Mesendoderm (in vitro differentiated cells): ENCODE data around the gene APP.

Experiments used
- DNase-seq: peaks from one replicate; pipeline ENCODE4 v3.0.0; 2013
- H2AK5ac ChIP-seq: 2 replicates; pipeline ENCODE4 v1.6.1; 2013; ENCODE audit warnings: low read length, inconsistent platforms
- H2BK120ac ChIP-seq: 2 replicates; pipeline ENCODE4 v1.6.1; 2013; ENCODE audit warnings: low read depth, mild to moderate bottlenecking, low read length, moderate library complexity, mixed read lengths
- H2BK15ac ChIP-seq: replicated peaks from 2 replicates; pipeline ENCODE4 v1.6.1; 2013; ENCODE audit warnings: low read depth, mild to moderate bottlenecking, moderate library complexity
- H2BK5ac ChIP-seq: 2 replicates; pipeline ENCODE4 v1.6.1; 2013; ENCODE audit warnings: low read length, inconsistent platforms
- H3K18ac ChIP-seq: 2 replicates; pipeline ENCODE4 v1.6.1; 2013; ENCODE audit warnings: mild to moderate bottlenecking, low read length, mixed read lengths
- H3K23ac ChIP-seq: one replicate; pipeline ENCODE4 v1.6.1; 2013; ENCODE audit warnings: low read length
- H3K27ac ChIP-seq: 2 replicates; pipeline ENCODE4 v1.5.1; 2013; ENCODE audit warnings: low read depth, mild to moderate bottlenecking, inconsistent platforms, low read length, moderate library complexity
- H3K27me3 ChIP-seq: 2 replicates; pipeline ENCODE4 v1.6.1; 2013; ENCODE audit warnings: low read length, control low read depth, mild to moderate bottlenecking, inconsistent platforms; ENCODE audit not compliant: insufficient read depth, poor library complexity
- H3K36me3 ChIP-seq: 2 replicates; pipeline ENCODE4 v1.6.1; 2013; ENCODE audit warnings: low read length, inconsistent platforms; ENCODE audit not compliant: control insufficient read depth, insufficient read depth
- H3K4ac ChIP-seq: one replicate; pipeline ENCODE4 v1.6.1; 2013; ENCODE audit warnings: low read depth, mild to moderate bottlenecking, low read length, moderate library complexity
- H3K4me1 ChIP-seq: 2 replicates; pipeline ENCODE4 v1.6.1; 2013; ENCODE audit warnings: low read depth, low read length, inconsistent platforms; ENCODE audit not compliant: control insufficient read depth
- H3K4me2 ChIP-seq: 2 replicates; pipeline ENCODE4 v1.6.1; 2013; ENCODE audit warnings: low read length
- H3K4me3 ChIP-seq: 2 replicates; pipeline ENCODE4 v1.5.1; 2013; ENCODE audit warnings: mild to moderate bottlenecking, low read length
- H3K56ac ChIP-seq: one replicate; pipeline ENCODE4 v1.6.1; 2013; ENCODE audit warnings: low read length
- H3K79me1 ChIP-seq: 2 replicates; pipeline ENCODE4 v1.6.1; 2013; ENCODE audit warnings: low read length, inconsistent platforms
- H3K79me2 ChIP-seq: 2 replicates; pipeline ENCODE4 v1.6.1; 2013; ENCODE audit warnings: mild to moderate bottlenecking, low read length; ENCODE audit not compliant: control insufficient read depth, insufficient read depth
- H3K9ac ChIP-seq: 2 replicates; pipeline ENCODE4 v1.6.1; 2013; ENCODE audit warnings: low read length, inconsistent platforms
- H4K5ac ChIP-seq: one replicate; pipeline ENCODE4 v1.6.1; 2013; ENCODE audit warnings: low read length
- H4K8ac ChIP-seq: one replicate; pipeline ENCODE4 v1.6.1; 2013; ENCODE audit warnings: low read depth, mild to moderate bottlenecking, control low read depth, low read length, moderate library complexity
- WGBS: extraction: QIAGEN DNeasy Blood & Tissue Kit; methylation state at CpG from one replicate; pipeline ENCODE4 v1.1.7; 2013; ENCODE audit warnings: low lambda C conversion rate, missing lambda C conversion rate; ENCODE audit not compliant: insufficient coverage; ENCODE audit errors: extremely low coverage; 5-methylcytosine and 5-hydroxymethylcytosine counted together

Gene APP

GRCh38 chr21:26195708-26196107, 25.1 kb upstream of the APP start:
- H3K27ac ChIP-seq = no peak overlapping the region
- H4K8ac ChIP-seq = no peak overlapping the region
- H3K4me3 ChIP-seq = no peak overlapping the region
- WGBS = no CpG with 5 or more reads among the region's 4 CpGs
- no peaks in the 10 kb centered on the region for H3K79me2 ChIP-seq
- H3K56ac ChIP-seq = no peak overlapping the region
- no peak overlapping the region for H3K4me2 ChIP-seq
- H2BK120ac ChIP-seq = no peak overlapping the region
- H4K5ac ChIP-seq = no peak overlapping the region
- no peak overlapping the region for H3K23ac ChIP-seq
- no peak for DNase-seq
- H3K79me1 ChIP-seq = no peaks in the 10 kb centered on the region
- no peaks in the 10 kb centered on the region for H3K36me3 ChIP-seq
- no peaks in the 10 kb centered on the region for H3K4me1 ChIP-seq
- no peak overlapping the region for H3K4ac ChIP-seq
- H2AK5ac ChIP-seq = no peak overlapping the region
- H2BK5ac ChIP-seq = no peak overlapping the region
- no peak overlapping the region for H3K18ac ChIP-seq
- H3K27me3 ChIP-seq = no peaks in the 10 kb centered on the region
- no peak overlapping the region for H2BK15ac ChIP-seq
- H3K9ac ChIP-seq = no peak overlapping the region

- no peaks in the 10 kb centered on the region for H3K79me1 ChIP-seq
These were observed 24.3 kb upstream of the APP start for GRCh38 chr21:26194811-26195251.

GRCh38 chr21:26194326-26194725, 23.8 kb upstream of the APP start:
- WGBS = no CpG with 5 or more reads among the region's 3 CpGs
- Histone ChIP-seq H4K5ac (no peak overlapping the region), H2BK120ac (no peak overlapping the region)

More at GRCh38 chr21:26194811-26195251, 24.3 kb upstream of the APP start:
- no CpG with 5 or more reads among the region's 6 CpGs for WGBS
- no peak overlapping the region for H3K18ac ChIP-seq
- H3K27me3 ChIP-seq = no peaks in the 10 kb centered on the region
- no peak for DNase-seq
- no peak overlapping the region for H4K8ac ChIP-seq
- H3K4me1 ChIP-seq = no peaks in the 10 kb centered on the region
- no peak overlapping the region for H4K5ac ChIP-seq
- H2BK120ac ChIP-seq = no peak overlapping the region
- H2BK15ac ChIP-seq = no peak overlapping the region
- no peaks in the 10 kb centered on the region for H3K36me3 ChIP-seq
- no peak overlapping the region for H2BK5ac ChIP-seq
- H3K4me3 ChIP-seq = no peak overlapping the region
- no peak overlapping the region for H3K4ac ChIP-seq
- H2AK5ac ChIP-seq = no peak overlapping the region
- no peak overlapping the region for H3K4me2 ChIP-seq
- H3K79me2 ChIP-seq = no peaks in the 10 kb centered on the region
- H3K23ac ChIP-seq = no peak overlapping the region
- no peak overlapping the region for H3K9ac ChIP-seq
- no peak overlapping the region for H3K27ac ChIP-seq
- H3K56ac ChIP-seq = no peak overlapping the region

GRCh38 chr21:26191609-26192008, 21.0 kb upstream of the APP start:
- Histone ChIP-seq H3K4me1 (no peaks in the 10 kb centered on the region), H3K4ac (no peak overlapping the region), H2AK5ac (no peak overlapping the region), H3K23ac (no peak overlapping the region), H3K27me3 (no peaks in the 10 kb centered on the region), H3K4me3 (no peak overlapping the region), H3K4me2 (no peak overlapping the region), H3K27ac (no peak overlapping the region), H4K5ac (no peak overlapping the region), H3K9ac (no peak overlapping the region), H2BK5ac (no peak overlapping the region), H3K36me3 (no peaks in the 10 kb centered on the region), H3K56ac (no peak overlapping the region), H3K79me1 (no peaks in the 10 kb centered on the region), H4K8ac (no peak overlapping the region), H2BK15ac (no peak overlapping the region), H2BK120ac (no peak overlapping the region), H3K18ac (no peak overlapping the region), H3K79me2 (no peaks in the 10 kb centered on the region)
- DNase-seq = no peak
- WGBS = no CpG with 5 or more reads among the region's 5 CpGs

More at GRCh38 chr21:26194326-26194725, 23.8 kb upstream of the APP start:
- Histone ChIP-seq H3K56ac (no peak overlapping the region), H2BK15ac (no peak overlapping the region), H3K23ac (no peak overlapping the region), H3K4me3 (no peak overlapping the region), H2BK5ac (no peak overlapping the region), H3K27ac (no peak overlapping the region), H3K18ac (no peak overlapping the region), H3K79me2 (no peaks in the 10 kb centered on the region), H3K4me1 (no peaks in the 10 kb centered on the region), H3K79me1 (no peaks in the 10 kb centered on the region), H3K4ac (no peak overlapping the region), H4K8ac (no peak overlapping the region), H3K36me3 (no peaks in the 10 kb centered on the region), H3K27me3 (no peaks in the 10 kb centered on the region), H3K4me2 (no peak overlapping the region), H2AK5ac (no peak overlapping the region), H3K9ac (no peak overlapping the region)
- no peak for DNase-seq

- no peaks in the 10 kb centered on the region for H3K79me1 ChIP-seq
- H3K79me2 ChIP-seq = no peaks in the 10 kb centered on the region
- no peak overlapping the region for H2BK120ac ChIP-seq
- H3K36me3 ChIP-seq = no peaks in the 10 kb centered on the region
- no peak overlapping the region for H2BK15ac ChIP-seq
- H3K4me2 ChIP-seq = no peak overlapping the region
- H4K8ac ChIP-seq = no peak overlapping the region
- H3K27me3 ChIP-seq = no peaks in the 10 kb centered on the region
- no peak overlapping the region for H4K5ac ChIP-seq
- H3K27ac ChIP-seq = no peak overlapping the region
- H3K18ac ChIP-seq = no peak overlapping the region
- WGBS = no CpG with 5 or more reads among the region's 5 CpGs
- no peak overlapping the region for H2BK5ac ChIP-seq
- no peak overlapping the region for H2AK5ac ChIP-seq
- no peak overlapping the region for H3K4me3 ChIP-seq
- no peaks in the 10 kb centered on the region for H3K4me1 ChIP-seq
- H3K23ac ChIP-seq = no peak overlapping the region
- no peak for DNase-seq
- no peak overlapping the region for H3K56ac ChIP-seq
- H3K9ac ChIP-seq = no peak overlapping the region
- H3K4ac ChIP-seq = no peak overlapping the region
These were observed 17.9 kb upstream of the APP start for GRCh38 chr21:26188422-26188821.

GRCh38 chr21:26185446-26185845, 14.9 kb upstream of the APP start:
- Histone ChIP-seq H3K56ac (no peak overlapping the region), H4K5ac (no peak overlapping the region), H3K4ac (no peak overlapping the region), H3K18ac (no peak overlapping the region), H2BK120ac (no peak overlapping the region), H3K4me2 (no peak overlapping the region), H3K79me2 (no peaks in the 10 kb centered on the region), H3K36me3 (no peaks in the 10 kb centered on the region), H3K4me3 (no peak overlapping the region), H3K27me3 (no peaks in the 10 kb centered on the region), H3K4me1 (no peaks in the 10 kb centered on the region), H4K8ac (no peak overlapping the region), H2AK5ac (no peak overlapping the region), H2BK5ac (no peak overlapping the region), H3K9ac (no peak overlapping the region), H3K79me1 (no peaks in the 10 kb centered on the region), H3K23ac (no peak overlapping the region), H3K27ac (no peak overlapping the region), H2BK15ac (no peak overlapping the region)
- WGBS = no CpG with 5 or more reads among the region's 2 CpGs
- no peak for DNase-seq
